Measurements from ENCODE around the gene MED31.

MED31 gene

DNA sequence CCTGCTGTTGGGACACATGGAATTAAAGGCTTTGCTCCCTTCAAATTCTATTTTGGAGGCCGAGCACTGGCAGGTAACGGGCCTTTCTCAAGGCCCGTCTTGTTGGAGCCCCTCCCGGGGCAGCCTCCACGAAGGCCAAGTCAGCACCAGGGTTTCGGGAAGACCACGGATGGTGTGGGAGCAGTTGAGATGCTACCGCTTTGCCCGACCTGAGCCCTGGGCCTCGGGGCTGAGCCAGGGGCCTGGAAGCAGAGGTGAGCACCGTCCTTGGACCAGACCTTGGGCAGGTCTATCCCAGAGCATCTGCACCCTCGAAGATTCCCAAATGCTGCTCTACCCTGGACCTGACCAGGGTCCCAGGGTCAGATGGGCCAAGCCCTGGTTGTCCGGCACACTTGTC lies 23.2 kb upstream of the MED31 start:
- Histone ChIP-seq H3K18ac (ENCODE audit: low read length) (no peak overlapping the region), H3K4me2 (ENCODE audit: insufficient read depth, low read length, poor library complexity, severe bottlenecking) (no peak overlapping the region), H3K36me3 (replicated peaks in 1 of 2; ENCODE audit: control insufficient read depth in 2 of 2, insufficient read depth in 2 of 2, low read length in 2 of 2) (no peaks in the 10 kb centered on the region), H2BK15ac (ENCODE audit: low read length) (no peak overlapping the region), H3K79me1 (ENCODE audit: low read depth, low read length) (no peaks in the 10 kb centered on the region), H3K9me3 (replicated peaks in 1 of 2; ENCODE audit: control insufficient read depth in 2 of 2, insufficient read depth in 1 of 2, low read depth in 1 of 2, low read length in 2 of 2) (no peaks in the 10 kb centered on the region), H3K4ac (ENCODE audit: low read length) (no peak overlapping the region), H3K4me3 (ENCODE audit: low read length in 2 of 2) (peak overlapping the region in 1 of 2 donors; percentile 32), H4K91ac (ENCODE audit: low read depth, low read length, poor library complexity) (no peak overlapping the region), H2BK5ac (ENCODE audit: low read length) (no peak overlapping the region), H2AFZ (ENCODE audit: low read length) (no peak overlapping the region), H3K9ac (ENCODE audit: low read depth, low read length, poor library complexity) (no peak overlapping the region), H2BK12ac (ENCODE audit: low read length) (no peak overlapping the region), H2BK120ac (ENCODE audit: low read depth, low read length) (no peak overlapping the region), H3K4me1 (ENCODE audit: control insufficient read depth in 2 of 2, insufficient read depth in 1 of 2, low read depth in 1 of 2, low read length in 2 of 2) (no peaks in the 10 kb centered on the region), H3K27ac (replicated peaks; ENCODE audit: low read length) (no peak overlapping the region), H3K14ac (ENCODE audit: low read length) (no peak overlapping the region), H4K8ac (ENCODE audit: low read depth, low read length) (no peak overlapping the region), H3K23ac (ENCODE audit: low read depth, low read length, poor library complexity) (no peak overlapping the region), H3K27me3 (ENCODE audit: control insufficient read depth in 3 of 3, insufficient read depth in 3 of 3, low read depth in 1 of 3, low read length in 3 of 3) (peaks cover 0 to 24% (median 0%) of the 10 kb centered on the region in 3 experiments), H2AK5ac (ENCODE audit: low read depth, low read length) (no peak overlapping the region)
- no CpG with 5 or more reads among the region's 13 CpGs for WGBS, 2 donors (ENCODE audit: extremely low coverage in 2 of 2, insufficient read length in 2 of 2, insufficient replicate concordance in 1 of 2)
- DNase-seq (ENCODE audit: low spot score), result no peak

DNA sequence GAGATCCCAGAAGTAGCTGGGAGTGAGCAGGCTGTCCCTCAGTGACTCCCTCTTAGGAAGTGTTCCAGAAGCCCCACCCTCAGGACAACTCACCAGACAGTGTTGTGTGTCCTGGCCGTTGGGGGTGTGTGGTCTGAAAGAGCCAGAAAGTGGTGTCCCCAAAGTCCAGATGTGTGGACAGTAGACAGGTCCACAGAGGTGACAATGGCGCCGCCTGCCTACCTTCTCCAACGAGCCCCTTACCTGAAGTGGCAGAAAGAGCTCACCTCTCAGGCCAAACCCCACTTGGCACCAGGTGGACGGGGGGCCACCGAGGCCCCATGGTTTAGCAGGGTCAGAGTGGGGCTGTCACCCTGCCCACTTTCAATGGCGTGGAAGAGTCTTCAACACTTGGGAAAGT lies 20.0 kb upstream of the MED31 start:
- Histone ChIP-seq H3K18ac (ENCODE audit: low read length) (no peak overlapping the region), H2BK5ac (ENCODE audit: low read length) (no peak overlapping the region), H2BK15ac (ENCODE audit: low read length) (no peak overlapping the region), H3K4me2 (ENCODE audit: insufficient read depth, low read length, poor library complexity, severe bottlenecking) (no peak overlapping the region), H2AFZ (ENCODE audit: low read length) (no peak overlapping the region), H2BK12ac (ENCODE audit: low read length) (no peak overlapping the region), H4K8ac (ENCODE audit: low read depth, low read length) (no peak overlapping the region), H3K36me3 (replicated peaks in 1 of 2; ENCODE audit: control insufficient read depth in 2 of 2, insufficient read depth in 2 of 2, low read length in 2 of 2) (no peaks in the 10 kb centered on the region), H2AK5ac (ENCODE audit: low read depth, low read length) (no peak overlapping the region), H3K9me3 (replicated peaks in 1 of 2; ENCODE audit: control insufficient read depth in 2 of 2, insufficient read depth in 1 of 2, low read depth in 1 of 2, low read length in 2 of 2) (peaks cover 0 to 2% of the 10 kb centered on the region in 2 donors), H4K91ac (ENCODE audit: low read depth, low read length, poor library complexity) (no peak overlapping the region), H3K4me1 (ENCODE audit: control insufficient read depth in 2 of 2, insufficient read depth in 1 of 2, low read depth in 1 of 2, low read length in 2 of 2) (no peaks in the 10 kb centered on the region), H3K27ac (replicated peaks; ENCODE audit: low read length) (no peak overlapping the region), H3K9ac (ENCODE audit: low read depth, low read length, poor library complexity) (no peak overlapping the region), H3K4me3 (ENCODE audit: low read length in 2 of 2) (no peak overlapping the region), H3K23ac (ENCODE audit: low read depth, low read length, poor library complexity) (no peak overlapping the region), H3K79me1 (ENCODE audit: low read depth, low read length) (no peaks in the 10 kb centered on the region), H3K14ac (ENCODE audit: low read length) (no peak overlapping the region), H3K27me3 (ENCODE audit: control insufficient read depth in 3 of 3, insufficient read depth in 3 of 3, low read depth in 1 of 3, low read length in 3 of 3) (peaks cover 0 to 19% (median 0%) of the 10 kb centered on the region in 3 experiments), H3K4ac (ENCODE audit: low read length) (no peak overlapping the region), H2BK120ac (ENCODE audit: low read depth, low read length) (no peak overlapping the region)
- no peak for DNase-seq (ENCODE audit: low spot score)
- WGBS, 2 donors (ENCODE audit: extremely low coverage in 2 of 2, insufficient read length in 2 of 2, insufficient replicate concordance in 1 of 2), result no CpG with 5 or more reads among the region's 7 CpGs

DNA sequence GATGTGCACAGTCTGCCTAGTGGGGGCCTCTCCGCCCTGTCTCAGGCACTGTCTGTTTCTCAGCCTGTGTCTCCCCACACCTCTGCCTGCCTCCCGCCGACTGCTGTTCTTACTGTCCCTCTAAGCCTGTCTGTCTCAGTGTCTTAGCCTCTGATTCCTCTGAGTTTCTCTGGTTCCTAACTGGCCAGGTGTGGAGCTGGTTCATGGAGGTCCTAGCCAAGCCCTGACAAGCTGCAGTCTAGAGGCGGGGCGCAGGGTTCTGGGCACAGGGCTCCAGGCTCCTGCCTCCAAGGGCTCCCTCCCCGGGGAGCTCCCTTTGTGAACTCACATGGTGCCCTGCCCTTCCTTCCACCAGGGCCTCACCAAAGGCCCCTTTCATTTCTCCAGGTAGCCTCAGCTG lies 19.6 kb upstream of the MED31 start:
- Histone ChIP-seq H3K27ac (replicated peaks; ENCODE audit: low read length) (no peak overlapping the region), H4K91ac (ENCODE audit: low read depth, low read length, poor library complexity) (no peak overlapping the region), H3K14ac (ENCODE audit: low read length) (no peak overlapping the region), H3K23ac (ENCODE audit: low read depth, low read length, poor library complexity) (no peak overlapping the region), H2BK15ac (ENCODE audit: low read length) (no peak overlapping the region), H3K9me3 (replicated peaks in 1 of 2; ENCODE audit: control insufficient read depth in 2 of 2, insufficient read depth in 1 of 2, low read depth in 1 of 2, low read length in 2 of 2) (peaks cover 0 to 2% of the 10 kb centered on the region in 2 donors), H3K9ac (ENCODE audit: low read depth, low read length, poor library complexity) (no peak overlapping the region), H2BK12ac (ENCODE audit: low read length) (no peak overlapping the region), H3K36me3 (replicated peaks in 1 of 2; ENCODE audit: control insufficient read depth in 2 of 2, insufficient read depth in 2 of 2, low read length in 2 of 2) (no peaks in the 10 kb centered on the region), H2AK5ac (ENCODE audit: low read depth, low read length) (no peak overlapping the region), H2BK5ac (ENCODE audit: low read length) (no peak overlapping the region), H3K18ac (ENCODE audit: low read length) (no peak overlapping the region), H3K4me2 (ENCODE audit: insufficient read depth, low read length, poor library complexity, severe bottlenecking) (no peak overlapping the region), H3K4ac (ENCODE audit: low read length) (no peak overlapping the region), H3K27me3 (ENCODE audit: control insufficient read depth in 3 of 3, insufficient read depth in 3 of 3, low read depth in 1 of 3, low read length in 3 of 3) (peaks cover 0 to 19% (median 0%) of the 10 kb centered on the region in 3 experiments), H2AFZ (ENCODE audit: low read length) (no peak overlapping the region), H3K4me3 (ENCODE audit: low read length in 2 of 2) (no peak overlapping the region), H4K8ac (ENCODE audit: low read depth, low read length) (no peak overlapping the region), H3K79me1 (ENCODE audit: low read depth, low read length) (no peaks in the 10 kb centered on the region), H2BK120ac (ENCODE audit: low read depth, low read length) (no peak overlapping the region), H3K4me1 (ENCODE audit: control insufficient read depth in 2 of 2, insufficient read depth in 1 of 2, low read depth in 1 of 2, low read length in 2 of 2) (no peaks in the 10 kb centered on the region)
- DNase-seq (ENCODE audit: low spot score), result no peak
- WGBS, 2 donors (ENCODE audit: extremely low coverage in 2 of 2, insufficient read length in 2 of 2, insufficient replicate concordance in 1 of 2), result no CpG with 5 or more reads among the region's 6 CpGs

DNA sequence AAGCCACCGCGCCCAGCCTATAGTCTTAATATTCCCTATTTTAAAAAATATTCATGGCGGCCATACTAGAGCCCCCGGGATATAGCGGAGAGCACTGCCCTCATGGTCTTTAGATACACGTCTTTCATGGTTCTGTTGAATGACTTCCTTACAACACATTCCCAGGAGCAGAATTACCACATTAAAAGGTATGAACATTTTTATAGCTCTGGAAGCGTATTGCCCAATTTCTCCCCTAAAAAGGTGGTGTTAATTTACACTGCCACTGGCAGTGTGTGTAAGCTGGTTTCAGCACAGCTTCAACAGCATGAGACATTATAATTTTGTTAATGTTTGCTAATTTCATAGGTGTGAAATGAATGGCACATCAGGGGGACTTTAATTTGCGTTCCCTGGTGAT lies 19.2 kb upstream of the MED31 start:
- no peak overlapping the region for H3K27ac ChIP-seq (replicated peaks; ENCODE audit: low read length)
- no peak overlapping the region for H2BK120ac ChIP-seq (ENCODE audit: low read depth, low read length)
- no peak overlapping the region for H2BK5ac ChIP-seq (ENCODE audit: low read length)
- WGBS, 2 donors (ENCODE audit: extremely low coverage in 2 of 2, insufficient read length in 2 of 2, insufficient replicate concordance in 1 of 2), result no CpG with 5 or more reads among the region's 8 CpGs
- no peak overlapping the region for H3K18ac ChIP-seq (ENCODE audit: low read length)
- H4K8ac ChIP-seq (ENCODE audit: low read depth, low read length), result no peak overlapping the region
- H2BK12ac ChIP-seq (ENCODE audit: low read length), result no peak overlapping the region
- no peak overlapping the region for H3K9ac ChIP-seq (ENCODE audit: low read depth, low read length, poor library complexity)
- H3K27me3 ChIP-seq (ENCODE audit: control insufficient read depth in 3 of 3, insufficient read depth in 3 of 3, low read depth in 1 of 3, low read length in 3 of 3), result peaks cover 0 to 19% (median 0%) of the 10 kb centered on the region in 3 experiments
- no peak overlapping the region for H3K23ac ChIP-seq (ENCODE audit: low read depth, low read length, poor library complexity)
- no peaks in the 10 kb centered on the region for H3K4me1 ChIP-seq (ENCODE audit: control insufficient read depth in 2 of 2, insufficient read depth in 1 of 2, low read depth in 1 of 2, low read length in 2 of 2)
- no peak overlapping the region for H3K4ac ChIP-seq (ENCODE audit: low read length)
- H3K4me3 ChIP-seq (ENCODE audit: low read length in 2 of 2), result no peak overlapping the region
- H2AFZ ChIP-seq (ENCODE audit: low read length), result no peak overlapping the region
- H4K91ac ChIP-seq (ENCODE audit: low read depth, low read length, poor library complexity), result no peak overlapping the region
- peaks cover 0 to 2% of the 10 kb centered on the region in 2 donors for H3K9me3 ChIP-seq (replicated peaks in 1 of 2; ENCODE audit: control insufficient read depth in 2 of 2, insufficient read depth in 1 of 2, low read depth in 1 of 2, low read length in 2 of 2)
- no peaks in the 10 kb centered on the region for H3K79me1 ChIP-seq (ENCODE audit: low read depth, low read length)
- H2BK15ac ChIP-seq (ENCODE audit: low read length), result no peak overlapping the region
- H3K36me3 ChIP-seq (replicated peaks in 1 of 2; ENCODE audit: control insufficient read depth in 2 of 2, insufficient read depth in 2 of 2, low read length in 2 of 2), result no peaks in the 10 kb centered on the region
- H2AK5ac ChIP-seq (ENCODE audit: low read depth, low read length), result no peak overlapping the region
- DNase-seq (ENCODE audit: low spot score), result no peak
- H3K4me2 ChIP-seq (ENCODE audit: insufficient read depth, low read length, poor library complexity, severe bottlenecking), result no peak overlapping the region
- H3K14ac ChIP-seq (ENCODE audit: low read length), result no peak overlapping the region
